ENCODE data around the gene GUCY1B1. TPM values are rescaled to one million over a fixed set of nuclear protein-coding genes. Genes with fewer than 3 reads are reported as not detected.
"Not testable (repeated sequence)": the region's sequence is repeated elsewhere in the genome, so short reads cannot be mapped to it uniquely, and the experiment has no call there.

The GUCY1B1 gene
- total RNA-seq, 1 donor from 2014 or later = 0.22 TPM

GRCh38 chr4:155794589-155795236, 35.9 kb downstream of the GUCY1B1 start:
- Mint-ChIP-seq H3K4me1 (no peaks in the 10 kb centered on the region), H3K27ac (no peak overlapping the region), H3K36me3 (ENCODE audit: low read depth) (no peaks in the 10 kb centered on the region), H3K27me3 (no peaks in the 10 kb centered on the region), H3K9me3 (no peaks in the 10 kb centered on the region), H3K4me3 (no peak overlapping the region)
- TF ChIP-seq CTCF (IDR thresholded peaks at IDR 0.05) = no peak
- intact Hi-C loops (cut with micrococcal nuclease) = no loop called here
- POLR2A ChIA-PET = no interaction called here
- DNase-seq (no peak), ATAC-seq (ENCODE audit: low read depth) (no peak)
- CTCF ChIA-PET = no interaction called here

- H3K4me3 Mint-ChIP-seq = no peak overlapping the region
- intact Hi-C loops (cut with micrococcal nuclease) = no loop called here
- H3K27me3 Mint-ChIP-seq = no peaks in the 10 kb centered on the region
- ChIA-PET CTCF (interaction anchor here (0.6 to 0.9 kb wide), 2 partner anchors 38 to 280 kb away, joined by 3 read pairs; no protein-coding TSS in a partner anchor), POLR2A (no interaction called here)
- H3K36me3 Mint-ChIP-seq (ENCODE audit: low read depth) = no peaks in the 10 kb centered on the region
- no peak for DNase-seq
- no peaks in the 10 kb centered on the region for H3K9me3 Mint-ChIP-seq
- no peak overlapping the region for H3K27ac Mint-ChIP-seq
- H3K4me1 Mint-ChIP-seq = no peaks in the 10 kb centered on the region
- TF ChIP-seq CTCF (IDR thresholded peaks at IDR 0.05) = no peak
- no peak for ATAC-seq (ENCODE audit: low read depth)
These were observed 37.2 kb downstream of the GUCY1B1 start for GRCh38 chr4:155795991-155796390.

GRCh38 chr4:155797581-155797980, 38.8 kb downstream of the GUCY1B1 start:
- H3K4me1 Mint-ChIP-seq; POLR2A ChIA-PET; H3K27me3 Mint-ChIP-seq; H3K27ac Mint-ChIP-seq; intact Hi-C loops (cut with micrococcal nuclease); DNase-seq; ATAC-seq (ENCODE audit: low read depth); H3K9me3 Mint-ChIP-seq; CTCF ChIA-PET; H3K4me3 Mint-ChIP-seq; H3K36me3 Mint-ChIP-seq (ENCODE audit: low read depth): not testable (repeated sequence)

- no peak for DNase-seq
- H3K36me3 Mint-ChIP-seq (ENCODE audit: low read depth) = no peaks in the 10 kb centered on the region
- no peak for TF ChIP-seq CTCF (IDR thresholded peaks at IDR 0.05)
- no peak for ATAC-seq (ENCODE audit: low read depth)
- H3K4me3 Mint-ChIP-seq = no peak overlapping the region
- CTCF ChIA-PET = no interaction called here
- intact Hi-C loops (cut with micrococcal nuclease) = no loop called here
- H3K27ac Mint-ChIP-seq = no peak overlapping the region
- POLR2A ChIA-PET = no interaction called here
- no peaks in the 10 kb centered on the region for H3K27me3 Mint-ChIP-seq
- no peaks in the 10 kb centered on the region for H3K4me1 Mint-ChIP-seq
- H3K9me3 Mint-ChIP-seq = no peaks in the 10 kb centered on the region
These were observed 40.4 kb downstream of the GUCY1B1 start for GRCh38 chr4:155799116-155799793.

GRCh38 chr4:155799794-155800123, 40.9 kb downstream of the GUCY1B1 start:
- POLR2A ChIA-PET = no interaction called here
- intact Hi-C loops (cut with micrococcal nuclease) = no loop called here
- no peak overlapping the region for H3K27ac Mint-ChIP-seq
- no peaks in the 10 kb centered on the region for H3K27me3 Mint-ChIP-seq
- H3K36me3 Mint-ChIP-seq (ENCODE audit: low read depth) = no peaks in the 10 kb centered on the region
- DNase-seq (no peak), ATAC-seq (ENCODE audit: low read depth) (no peak)
- H3K4me1 Mint-ChIP-seq = no peaks in the 10 kb centered on the region
- TF ChIP-seq CTCF (IDR thresholded peaks at IDR 0.05) = no peak
- no peaks in the 10 kb centered on the region for H3K9me3 Mint-ChIP-seq
- CTCF ChIA-PET = no interaction called here
- H3K4me3 Mint-ChIP-seq = no peak overlapping the region

All from activated B cell treated with CpG ODN at 0.5 μM for 24 hours (primary cell).